G401 (cell line): Measurements from ENCODE around the gene HDAC7. TPM values are rescaled to one million over a fixed set of nuclear protein-coding genes. Genes with fewer than 3 reads are reported as not detected.

Experiments used
- DNase-seq: peaks from one replicate; pipeline ENCODE4 v3.0.0-alpha.2; 2015; ENCODE audit warnings: low spot score
- in situ Hi-C: cut with HindIII; loops from 2 replicates; pipeline ENCODE4 v1.10.0; 2016; ENCODE audit warnings: low sequenced_read_pairs, mixed read lengths
- total RNA-seq: library from RNA; depleted of rRNA; stranded (reverse); fragments of >200 nt; shearing (Covaris generic); gene quantifications from 2 replicates; pipeline ENCODE4 v1.2.3, GENCODE V29; 2014

The HDAC7 gene
- total RNA-seq, 1 experiment from 2014 or later = 46.8 TPM

DNA sequence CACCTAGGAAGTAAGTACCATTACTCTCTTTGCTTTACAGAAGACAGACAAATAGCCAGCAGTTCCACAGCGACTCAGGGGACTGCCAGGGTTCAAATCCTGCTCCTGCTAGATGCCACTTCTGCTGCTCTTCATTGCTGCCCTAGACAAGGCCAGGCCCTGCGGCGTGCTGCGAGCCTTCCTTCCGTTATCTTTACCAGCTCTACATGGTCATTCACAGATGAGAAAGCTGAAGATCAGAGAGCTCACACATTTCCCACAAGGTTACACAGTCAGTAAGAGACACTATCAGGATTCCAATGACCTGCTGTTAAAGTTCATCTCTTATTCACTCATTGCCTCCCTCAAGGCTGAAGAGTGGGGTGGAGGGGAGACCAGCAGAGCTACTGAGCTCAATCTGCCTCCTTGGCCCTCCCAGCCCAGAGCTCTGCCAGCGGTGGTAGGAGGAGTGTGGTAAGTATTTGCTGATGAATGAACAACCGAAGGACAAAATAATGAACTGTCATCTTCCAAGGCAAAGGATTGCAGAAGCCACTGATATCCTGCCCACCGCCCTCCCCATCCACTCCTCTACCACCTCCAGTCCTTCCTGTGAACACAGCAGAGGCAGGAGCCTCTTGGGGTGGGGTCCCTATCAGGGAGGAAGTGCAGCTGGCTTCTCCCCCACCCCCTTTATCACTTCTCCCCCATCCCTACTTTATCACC, 14.6 kb upstream of the HDAC7 start:
- DNase-seq = no peak
- in situ Hi-C loops = no loop called here

DNA sequence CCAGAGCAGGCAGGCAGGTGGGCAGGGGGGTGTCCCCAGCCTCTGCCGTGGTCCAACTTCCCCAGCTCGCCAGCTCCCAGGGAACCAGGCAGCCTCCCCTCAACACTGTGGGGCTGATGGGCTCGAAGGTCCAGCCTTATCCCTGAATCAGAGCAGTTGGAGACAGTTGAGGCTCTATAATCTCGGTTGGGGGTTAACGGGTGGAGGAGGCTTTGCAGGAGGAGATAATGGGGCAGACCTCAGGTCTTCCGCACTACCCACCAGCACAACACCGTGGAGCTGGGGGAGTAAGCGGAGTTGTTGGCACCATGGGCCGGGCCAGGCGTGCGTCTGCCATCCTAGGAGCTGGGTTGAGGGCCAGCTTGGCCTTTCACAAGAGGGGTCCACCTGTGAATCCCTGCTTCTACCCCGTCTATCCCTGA, 13.9 kb upstream of the HDAC7 start:
- in situ Hi-C loops = no loop called here
- DNase-seq = no peak

DNA sequence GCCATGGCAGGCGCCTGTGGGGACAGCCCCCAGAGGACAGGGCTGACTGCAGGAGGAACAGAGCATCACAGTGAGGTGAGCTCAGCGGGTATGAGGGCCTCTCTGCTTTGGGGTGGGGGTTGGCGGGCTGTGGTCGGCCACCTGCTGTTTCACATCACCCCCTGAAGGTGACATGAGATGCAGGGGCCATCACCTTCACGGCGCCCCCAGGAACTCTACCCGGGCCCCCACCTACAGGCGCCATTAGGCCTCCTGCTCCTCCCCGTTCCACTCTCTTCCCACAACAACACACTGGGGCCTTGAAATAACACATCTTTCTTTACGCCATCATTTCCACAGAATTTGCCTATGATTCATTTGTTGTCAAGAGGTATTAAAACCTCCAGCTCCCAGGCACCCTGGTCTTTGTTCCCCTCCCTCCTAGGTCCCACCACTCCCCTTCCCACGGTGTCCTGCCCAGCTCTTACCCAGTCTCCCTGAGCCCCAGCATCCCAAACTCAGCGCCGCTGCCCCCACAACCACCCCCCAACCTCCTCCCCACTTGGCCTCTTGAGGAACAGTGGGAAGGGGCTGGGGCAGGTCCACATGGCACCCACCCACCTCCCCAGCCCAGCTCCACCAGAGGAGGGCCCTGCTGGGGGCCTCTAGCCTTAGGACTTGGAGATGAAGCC, 12.7 kb upstream of the HDAC7 start:
- no peak for DNase-seq
- in situ Hi-C loops = no loop called here

DNA sequence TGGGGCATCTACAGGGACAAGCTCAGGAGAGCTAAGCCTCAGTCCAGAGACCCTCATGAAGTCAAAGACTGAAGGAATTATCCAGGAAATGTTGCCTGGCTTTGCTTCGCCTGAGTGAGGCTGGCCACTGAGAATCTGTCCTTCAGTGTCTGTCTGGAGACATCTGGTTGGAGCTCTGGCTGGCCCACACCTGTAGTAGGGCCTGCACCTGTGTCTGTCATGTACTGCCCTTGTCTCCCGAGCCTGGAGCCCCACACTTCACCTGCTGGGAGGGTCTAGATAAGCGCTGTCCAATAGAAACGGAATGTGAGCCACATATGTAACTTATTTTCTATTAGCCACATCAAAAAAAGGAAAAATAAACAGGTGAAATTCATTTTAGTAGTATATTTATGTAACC, 9.9 kb upstream of the HDAC7 start:
- in situ Hi-C loops = no loop called here
- DNase-seq = no peak

DNA sequence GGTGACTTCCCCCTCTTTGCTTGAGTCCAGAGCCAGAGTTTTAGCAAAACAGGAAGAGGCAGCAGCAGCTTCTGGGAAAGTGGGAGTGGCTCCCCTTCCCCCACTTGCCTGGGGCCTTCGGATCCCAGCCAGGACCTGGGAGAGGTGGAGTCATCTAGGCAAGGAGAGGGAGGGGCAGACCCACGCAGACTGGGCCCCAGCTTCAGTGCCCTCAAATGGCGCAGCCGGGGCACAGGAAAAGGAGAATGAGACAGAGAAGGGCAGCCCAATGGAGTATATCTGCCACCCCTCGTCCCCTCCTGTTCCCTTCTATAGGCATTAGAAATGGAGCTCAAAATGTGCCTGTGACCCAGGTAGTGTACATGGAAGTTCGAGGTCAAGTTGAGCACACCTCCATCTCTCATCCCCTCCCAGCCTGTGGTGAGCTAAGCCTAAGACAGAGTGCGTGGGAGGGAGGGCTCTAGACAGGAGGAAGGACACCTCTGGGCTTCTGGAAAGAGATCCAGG, 9.3 kb upstream of the HDAC7 start:
- no peak for DNase-seq
- in situ Hi-C loops = no loop called here

DNA sequence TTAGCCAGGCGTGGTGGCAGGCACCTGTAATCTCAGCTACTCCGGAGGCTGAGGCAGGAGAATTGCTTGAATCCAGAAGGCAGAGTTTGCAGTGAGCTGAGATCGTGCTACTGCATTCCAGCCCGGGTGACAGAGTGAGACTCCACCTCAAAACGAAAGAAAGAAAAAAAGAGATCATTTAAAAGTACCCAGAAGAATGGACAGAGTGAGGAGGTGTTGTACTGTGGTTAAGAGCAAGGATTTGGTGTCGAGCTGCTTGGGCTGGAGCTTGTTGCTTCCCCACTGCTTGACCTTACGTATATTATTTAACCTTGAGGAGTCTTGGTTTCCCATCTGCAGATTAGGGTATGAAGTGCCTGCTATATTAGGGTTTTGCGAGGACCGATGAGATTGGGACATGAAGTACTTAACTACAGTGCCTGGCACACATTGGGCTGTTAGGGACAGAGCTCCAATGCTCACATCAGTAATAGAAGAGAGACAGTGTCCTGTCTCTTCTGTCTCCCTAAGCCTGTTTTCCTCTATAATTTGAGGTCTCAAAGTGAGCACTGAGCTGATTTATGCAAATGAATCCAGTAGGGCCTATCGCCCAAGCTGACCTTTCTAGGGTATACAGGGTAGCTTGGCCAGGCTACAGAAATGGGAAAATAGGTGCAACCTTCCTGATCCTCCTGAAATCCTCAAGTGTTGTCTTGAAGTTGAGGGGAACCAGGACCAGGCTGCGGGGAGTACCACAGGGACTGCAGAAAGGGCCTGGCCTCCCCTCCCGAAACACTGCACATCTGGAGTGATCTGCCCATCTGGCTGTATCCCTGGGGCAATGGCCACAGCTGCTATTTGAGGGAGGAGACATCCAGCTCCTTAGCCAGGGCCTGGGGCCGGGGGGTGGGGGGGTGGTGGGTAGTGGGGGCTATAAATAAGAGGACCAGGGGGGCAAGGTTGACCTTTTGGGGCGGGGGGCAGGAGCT, 8.6 kb upstream of the HDAC7 start:
- in situ Hi-C loops = no loop called here
- DNase-seq = no peak

DNA sequence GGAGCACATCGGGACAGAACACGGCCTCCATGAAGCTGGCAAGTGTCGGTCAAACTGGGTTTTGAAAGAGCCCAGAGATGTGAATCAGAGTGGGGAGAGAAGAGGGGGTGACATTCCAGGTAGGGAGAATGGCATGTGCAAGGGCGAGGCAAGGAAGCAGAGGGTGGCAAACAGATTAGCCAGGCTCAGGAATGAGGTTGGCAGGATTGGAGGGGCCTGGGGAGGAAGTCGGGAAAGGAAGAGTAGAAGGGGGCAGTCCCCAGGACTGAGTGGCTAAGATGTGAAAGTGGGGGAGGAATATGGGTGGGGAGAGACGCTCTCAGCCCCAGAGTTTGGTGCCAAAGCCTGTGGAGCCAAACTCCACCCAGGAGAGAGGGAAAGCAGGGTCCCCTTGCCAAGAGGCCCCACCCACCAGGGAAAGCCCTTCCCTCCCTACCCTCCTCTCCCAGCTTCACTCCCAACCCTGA, 5.5 kb upstream of the HDAC7 start:
- in situ Hi-C loops = no loop called here
- DNase-seq = no peak

DNA sequence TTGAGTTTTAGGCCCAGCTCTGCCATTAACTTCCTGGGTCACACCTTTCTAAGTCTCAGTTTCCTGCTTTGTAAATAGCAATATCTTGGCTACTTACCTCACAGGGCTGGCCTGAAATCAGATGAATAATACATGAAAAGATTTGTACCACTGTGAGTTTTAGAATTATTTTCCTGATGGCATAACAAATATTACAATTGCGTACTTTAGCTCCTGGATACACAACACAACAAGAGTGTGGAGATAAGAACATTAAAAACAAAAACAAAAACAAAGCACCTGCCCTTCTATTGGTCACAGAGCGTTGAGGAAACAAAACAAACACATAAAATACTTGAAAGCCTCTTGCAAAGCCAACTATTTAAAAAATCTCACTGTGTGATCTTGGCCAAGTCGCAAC, 4.9 kb upstream of the HDAC7 start:
- no peak for DNase-seq
- in situ Hi-C loops = no loop called here

DNA sequence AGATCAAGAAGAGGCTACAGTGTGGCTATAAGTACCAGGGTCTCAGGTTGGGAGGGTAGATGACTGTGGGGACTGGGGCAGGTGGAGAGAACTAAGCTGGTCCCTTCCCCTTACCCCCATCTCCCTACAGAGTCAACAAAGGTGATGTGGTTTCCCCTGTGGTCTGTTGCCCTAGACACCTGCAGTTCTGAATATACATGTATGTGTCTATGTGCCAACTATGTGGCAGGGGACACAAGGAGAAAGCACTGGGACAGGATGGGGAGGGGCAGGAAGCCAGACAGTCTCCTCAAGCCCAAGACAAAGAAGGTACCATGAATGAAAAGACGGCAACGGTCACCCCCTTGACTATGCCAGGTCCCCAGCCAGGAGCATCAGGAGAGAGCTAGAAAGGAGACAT, 4.5 kb upstream of the HDAC7 start:
- no peak for DNase-seq
- in situ Hi-C loops = no loop called here

DNA sequence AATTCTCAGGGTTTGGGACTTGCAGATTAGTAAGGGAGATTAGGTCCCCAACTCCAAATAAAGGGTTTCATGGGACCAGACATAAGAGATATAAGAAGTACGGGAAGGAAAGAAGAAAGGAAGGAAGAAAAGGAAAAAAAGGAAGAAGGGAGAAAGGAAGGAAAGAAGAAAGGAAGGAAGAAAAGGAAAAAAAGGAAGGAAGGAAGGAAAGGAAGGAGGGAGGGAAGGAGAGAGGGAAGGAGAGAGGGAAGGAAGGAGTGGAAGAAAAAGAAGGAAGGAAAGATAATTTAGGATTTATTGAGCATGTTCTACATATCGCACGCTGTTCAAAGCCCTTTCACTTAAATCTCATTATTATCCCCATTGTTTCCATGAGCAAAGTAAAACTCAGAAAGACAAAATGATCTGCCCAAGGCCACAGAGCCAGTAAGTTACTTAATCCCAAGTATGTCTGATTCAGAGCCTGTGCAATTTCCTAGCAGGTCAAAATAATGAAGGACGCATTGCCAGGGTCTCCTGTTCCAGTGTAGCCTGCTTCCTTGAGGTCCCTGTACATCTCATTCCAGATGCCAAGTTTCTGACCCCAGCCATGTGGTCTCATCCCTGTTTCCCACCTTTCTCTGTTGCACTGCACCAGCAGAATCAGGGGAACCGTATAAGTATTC, 3.9 kb upstream of the HDAC7 start:
- no peak for DNase-seq
- in situ Hi-C loops = no loop called here

DNA sequence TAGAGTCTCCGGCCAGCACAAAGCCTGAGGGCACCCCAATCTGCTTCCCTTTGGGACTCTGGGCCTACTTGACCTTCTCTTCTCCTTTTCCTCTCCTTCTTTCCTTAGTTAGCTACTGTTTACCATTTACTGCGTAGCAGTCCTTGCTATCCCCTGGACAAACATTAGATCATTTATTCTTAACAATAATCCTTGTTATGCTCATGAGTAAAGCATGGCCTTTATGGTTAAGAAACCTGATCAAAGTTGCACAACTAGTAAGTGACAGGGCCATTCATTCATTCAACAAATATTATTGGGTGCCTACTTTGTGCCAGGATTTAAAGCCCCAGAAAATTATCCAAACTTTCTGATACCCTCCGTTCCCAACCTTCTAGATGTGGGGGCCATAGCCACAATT, 3.2 kb upstream of the HDAC7 start:
- DNase-seq = no peak
- in situ Hi-C loops = no loop called here

DNA sequence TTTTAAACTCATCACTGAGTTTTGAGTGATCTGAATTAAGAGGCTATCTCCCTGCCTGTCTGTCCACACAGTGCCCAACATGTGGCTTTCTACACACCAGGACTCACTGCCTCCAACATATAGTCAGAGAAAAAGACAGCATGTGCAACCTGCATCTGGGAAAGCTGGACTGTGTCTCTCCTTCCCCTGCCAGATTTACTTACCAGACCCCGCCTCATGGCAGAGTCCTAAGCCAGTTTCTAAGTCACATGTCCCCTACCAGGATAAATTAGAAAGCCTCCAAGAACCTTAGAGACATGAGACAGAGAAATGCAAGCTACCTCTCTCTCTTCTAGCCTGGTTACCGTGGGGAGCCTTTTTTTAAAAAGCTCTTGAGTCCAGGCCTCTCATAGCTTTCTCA, 2.7 kb upstream of the HDAC7 start:
- DNase-seq = no peak
- in situ Hi-C loops = no loop called here

DNA sequence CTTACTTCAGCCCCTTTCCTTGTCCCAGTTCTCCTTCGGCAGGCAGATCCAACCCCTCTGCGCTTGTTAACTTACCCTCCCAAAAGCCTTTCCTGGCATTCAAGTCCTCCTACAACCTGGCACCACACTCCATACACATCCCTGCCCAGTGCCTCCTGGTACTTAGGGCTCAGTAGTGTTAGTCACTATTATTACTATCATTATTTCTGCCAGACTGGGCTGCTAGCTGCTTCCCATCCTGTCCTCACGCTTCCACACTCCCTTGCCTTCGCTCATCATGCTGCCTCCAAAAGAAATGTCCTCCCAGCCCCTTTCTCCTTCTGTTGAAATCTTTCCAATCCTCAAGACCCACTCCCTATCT, 1.6 kb upstream of the HDAC7 start:
- DNase-seq = no peak
- in situ Hi-C loops = no loop called here

DNA sequence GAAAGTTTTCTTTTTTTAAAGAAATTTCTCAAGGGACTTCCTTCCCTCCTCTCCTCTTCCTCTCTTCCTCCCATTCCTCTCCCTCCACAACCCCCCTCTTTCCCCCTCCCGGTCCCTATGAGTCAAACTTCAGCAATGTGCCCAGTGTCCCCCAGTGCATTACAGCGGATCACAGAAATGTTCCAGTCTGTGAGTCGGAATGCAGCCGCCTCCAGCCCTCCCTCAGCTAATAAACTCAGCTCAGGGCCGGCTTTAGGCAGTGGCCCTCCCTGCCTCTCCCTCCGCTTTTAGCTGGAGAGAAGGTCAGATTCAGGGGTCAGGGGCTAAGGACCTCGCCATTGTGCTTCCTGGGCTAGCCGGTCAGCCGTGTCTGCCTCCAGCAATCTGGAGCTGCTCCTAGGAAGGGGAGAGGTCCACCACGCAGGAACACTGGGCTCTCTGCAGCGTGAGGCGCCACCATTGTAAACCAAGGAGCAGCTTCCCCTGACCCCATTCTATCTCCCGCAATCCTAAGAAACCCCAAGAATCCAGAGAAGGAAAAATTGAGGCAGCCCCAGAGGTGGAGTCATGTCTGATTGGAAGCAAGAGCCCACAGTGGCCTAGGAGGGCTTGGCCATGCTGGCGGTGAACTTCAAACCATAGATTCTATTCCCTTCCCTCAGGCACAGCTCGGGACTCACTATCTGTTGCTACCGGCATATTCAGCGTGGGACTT, 1.1 kb upstream of the HDAC7 start:
- in situ Hi-C loops = no loop called here
- DNase-seq = peak; percentile 59

DNA sequence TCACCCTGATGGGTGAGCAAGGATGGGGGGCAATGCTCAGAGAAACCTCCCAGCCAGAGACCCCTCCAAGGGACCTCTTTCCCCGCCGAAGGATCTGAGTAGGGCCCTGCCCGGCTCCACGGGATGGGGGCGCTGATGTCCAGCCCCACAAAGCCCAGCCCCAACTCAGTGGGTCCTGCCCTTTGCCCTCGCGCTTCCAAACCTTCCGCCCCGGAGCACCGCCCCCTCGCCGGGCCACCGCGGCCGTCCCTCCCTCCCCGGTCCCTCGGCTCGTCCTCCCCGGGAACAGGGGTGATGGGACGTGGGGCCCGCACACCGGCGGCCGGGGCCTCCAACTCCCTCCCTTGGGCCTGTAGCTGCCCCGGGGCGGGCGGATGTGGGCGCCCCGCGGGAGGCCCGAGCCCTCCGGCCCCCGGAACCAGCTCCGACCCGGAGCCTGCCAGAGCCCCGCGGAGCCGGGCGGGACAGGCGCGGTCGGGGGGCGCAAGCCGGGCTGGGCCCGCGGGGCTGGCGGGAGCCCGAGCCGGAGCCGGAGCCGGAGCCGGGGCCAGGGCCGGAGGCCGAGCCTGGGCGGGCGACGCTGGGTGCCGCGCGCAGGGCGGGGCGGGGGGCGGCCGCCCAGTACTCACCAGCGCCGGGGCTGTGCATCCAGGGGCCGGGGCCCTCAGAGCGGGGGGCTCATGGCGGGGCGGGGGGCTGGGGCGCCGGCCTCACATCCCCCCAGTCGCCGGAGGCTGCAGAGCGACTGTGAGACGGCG, 386 bp downstream of the HDAC7 start:
- peak; percentile 41 for DNase-seq
- in situ Hi-C loops = no loop called here

DNA sequence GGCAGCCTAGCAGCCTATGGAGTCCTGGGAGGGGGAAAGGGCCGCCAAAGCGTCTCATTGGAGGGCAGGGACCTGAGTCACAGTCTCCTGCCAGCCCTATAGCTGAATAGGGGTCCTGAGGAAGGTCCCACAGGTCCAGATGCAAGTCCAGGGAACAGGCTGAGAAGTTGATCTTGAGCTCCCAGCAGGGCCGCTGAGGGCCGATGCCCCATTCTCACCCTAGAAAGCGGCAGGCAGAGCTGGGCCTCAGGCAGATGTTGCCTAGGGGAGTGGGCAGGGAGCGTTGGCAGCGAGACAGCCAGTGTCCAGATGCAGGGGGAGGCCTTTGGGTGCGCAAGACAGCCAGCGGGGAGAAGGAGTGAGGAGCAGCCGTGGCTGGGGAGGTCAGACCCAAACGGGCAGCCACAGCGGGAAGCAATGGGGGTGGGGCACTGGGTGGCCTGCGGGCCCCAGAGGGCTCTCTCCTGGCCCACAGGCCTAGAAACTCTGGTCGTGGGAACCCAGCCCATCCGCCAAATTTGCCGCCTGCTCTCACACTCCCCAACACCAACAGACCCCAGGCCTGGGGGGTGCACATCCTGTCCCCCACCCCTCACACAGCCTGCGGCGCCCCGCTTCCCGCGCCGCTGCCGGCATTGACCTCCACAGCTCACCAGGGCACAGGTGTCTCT, 1.1 kb downstream of the HDAC7 start:
- in situ Hi-C loops = no loop called here
- DNase-seq = peak; percentile 35

DNA sequence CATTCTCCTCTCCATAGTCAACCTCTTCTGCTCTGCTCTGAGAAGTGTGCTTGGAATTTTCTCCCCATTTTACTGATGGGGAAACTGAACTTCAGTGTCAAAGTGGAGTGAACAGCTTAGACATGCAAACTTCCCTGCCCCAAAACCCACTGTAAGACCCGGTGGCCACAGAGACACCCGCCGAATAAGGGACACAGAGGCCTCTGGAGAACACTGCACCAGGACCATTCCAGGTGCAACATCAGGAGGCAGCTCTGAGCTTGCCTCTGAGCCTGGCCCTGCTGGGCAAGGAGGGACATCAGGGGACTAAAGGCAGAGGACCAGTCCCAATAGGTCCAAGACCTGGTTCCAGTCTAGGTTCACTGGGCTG, 1.7 kb downstream of the HDAC7 start:
- no peak for DNase-seq
- in situ Hi-C loops = no loop called here
